NCI-H2196 (cell line): ENCODE measurements around the gene NFIA.

ENCODE experiments used
- DNase-seq: peaks from one replicate; lab custom pipeline; 2025; ENCODE audit not compliant: unreplicated experiment; lab: John Stamatoyannopoulos, UW

NFIA gene

DNA sequence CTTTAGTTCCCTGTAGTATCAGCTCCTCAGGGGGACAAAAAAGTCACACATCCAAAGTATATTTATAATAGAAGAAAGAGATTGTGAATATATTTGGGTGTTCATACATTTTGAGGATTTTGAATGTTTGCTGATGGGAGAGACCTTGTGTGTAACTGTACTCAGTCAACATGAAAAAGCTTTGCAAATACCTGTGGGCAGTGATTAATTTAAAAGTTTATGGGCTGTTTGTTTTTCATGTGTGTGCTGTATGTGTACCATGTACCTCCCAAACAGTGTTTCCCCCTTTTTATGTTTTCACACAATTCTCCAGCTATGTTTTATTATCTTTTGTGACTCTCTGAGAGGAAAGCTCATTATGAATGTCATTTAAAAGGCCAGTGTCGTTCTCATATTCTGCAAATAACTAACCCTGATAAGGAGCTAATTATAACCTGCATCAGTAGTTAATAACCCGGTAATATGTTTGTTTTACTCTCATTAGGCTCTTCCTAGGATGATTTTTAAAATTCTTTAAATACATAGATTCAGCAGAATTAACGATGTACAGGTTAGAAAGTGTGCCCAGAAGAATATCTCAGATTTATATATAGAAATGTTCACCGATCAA is 271.5 kb downstream of the NFIA start:
- no peak for DNase-seq

DNA sequence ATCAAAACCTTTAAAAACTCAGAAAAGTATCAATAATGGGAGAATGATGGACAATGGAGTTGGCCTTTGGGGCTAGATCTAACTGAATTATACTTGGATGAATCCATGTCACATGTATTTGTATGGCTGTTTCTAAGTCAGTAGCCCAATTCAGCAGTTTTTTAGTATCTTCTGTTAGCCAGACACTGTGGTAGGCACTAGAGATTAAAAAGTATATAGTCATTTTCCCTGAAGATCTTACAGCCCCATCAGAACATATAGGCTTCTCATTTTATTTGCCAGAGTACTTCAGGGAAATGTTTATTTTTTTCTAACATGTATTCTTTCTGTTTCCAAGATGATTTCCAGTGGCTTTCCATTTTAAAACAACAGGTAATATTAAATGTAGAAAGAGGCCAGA is 273.7 kb downstream of the NFIA start:
- no peak for DNase-seq

DNA sequence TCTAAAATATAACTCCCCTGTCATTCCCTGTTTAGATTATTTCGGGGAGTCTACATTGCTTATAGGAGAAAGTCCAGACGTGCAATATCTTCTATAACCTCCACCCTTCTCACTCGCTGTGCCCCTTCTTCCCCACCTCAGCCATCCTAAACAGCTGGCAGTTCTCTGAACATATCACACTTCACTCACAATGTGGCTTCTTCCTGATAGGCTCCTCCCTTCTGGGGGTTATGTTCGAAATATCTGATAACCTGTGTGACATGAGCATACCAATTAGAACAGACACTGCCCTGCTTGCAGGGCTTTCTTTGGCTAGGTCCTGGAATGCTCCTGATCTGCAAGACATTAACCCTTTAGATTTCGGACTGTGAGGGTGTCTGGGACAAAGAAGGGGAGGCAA is 274.6 kb downstream of the NFIA start:
- DNase-seq: no peak

DNA sequence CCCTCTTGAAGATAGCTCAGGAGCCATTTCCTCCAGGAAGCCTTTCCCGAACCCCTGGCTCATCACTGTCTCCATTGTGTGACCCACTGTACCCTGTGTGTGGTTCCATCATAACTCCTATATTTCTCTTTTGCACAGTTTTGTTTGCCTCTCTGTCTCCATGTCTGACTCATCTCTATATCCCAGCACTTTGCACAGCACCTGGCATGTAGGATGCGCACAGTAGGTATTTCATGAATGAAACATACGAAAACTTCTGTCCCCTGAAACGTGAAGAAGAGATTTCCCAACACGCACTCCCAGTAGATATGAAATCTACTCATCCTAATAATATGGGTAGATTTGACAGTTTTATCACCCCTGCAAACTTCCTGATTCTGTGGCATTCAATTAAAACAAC is 275.2 kb downstream of the NFIA start:
- DNase-seq: no peak

DNA sequence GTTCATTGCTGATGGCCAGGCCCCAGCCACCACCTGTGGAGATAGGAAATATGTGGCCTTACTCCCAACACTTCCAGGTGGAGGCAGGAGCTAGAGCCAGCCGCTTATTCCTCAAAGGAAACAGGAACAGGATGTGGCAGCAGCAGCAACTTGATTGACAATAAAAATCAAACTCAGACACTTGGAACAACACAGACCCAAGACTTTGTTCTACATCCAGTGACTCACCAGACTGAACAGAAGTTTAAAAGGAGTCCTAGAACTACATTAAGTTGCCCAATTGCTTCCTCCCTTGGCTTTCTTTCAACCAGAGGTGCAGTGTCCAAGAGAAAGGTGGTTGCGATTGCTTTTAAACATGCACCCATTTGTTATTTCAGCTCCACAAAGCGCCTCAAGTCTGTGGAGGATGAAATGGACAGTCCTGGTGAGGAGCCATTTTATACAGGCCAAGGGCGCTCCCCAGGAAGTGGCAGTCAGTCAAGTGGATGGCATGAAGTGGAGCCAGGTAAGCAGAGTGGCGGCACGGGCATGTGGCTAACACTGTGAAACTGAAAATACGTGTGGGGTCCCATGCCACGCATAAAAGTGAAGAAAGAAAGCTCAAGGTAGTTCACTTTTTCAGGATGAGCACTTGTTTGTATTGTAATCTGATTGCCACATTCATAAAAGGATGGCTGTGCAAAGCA is 276.6 kb downstream of the NFIA start:
- no peak for DNase-seq

GRCh38 chr1:61361931-61362330 is 279.6 kb downstream of the NFIA start:
- no peak for DNase-seq

- no peak for DNase-seq
Measured at GRCh38 chr1:61362351-61362750, 280.0 kb downstream of the NFIA start.

DNA sequence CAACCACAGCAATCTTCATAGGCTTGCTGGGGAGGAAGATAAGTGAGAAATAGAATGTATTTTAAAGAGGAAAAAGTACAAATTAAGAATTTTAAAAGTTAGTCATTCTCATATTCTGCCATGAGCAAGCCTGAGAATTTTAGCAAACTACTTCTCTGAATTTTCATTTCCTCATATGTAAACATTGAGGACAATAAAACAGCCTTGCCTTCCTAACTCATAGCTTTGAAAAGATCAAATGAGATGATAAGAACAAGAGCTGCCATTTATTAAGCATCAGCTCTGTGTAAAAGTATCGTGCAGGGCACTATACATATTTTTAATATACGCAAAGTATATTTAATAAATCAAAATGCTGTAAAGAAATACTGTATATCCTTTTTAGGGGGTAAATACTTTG is 286.0 kb downstream of the NFIA start:
- DNase-seq: no peak

GRCh38 chr1:61368876-61369275 is 286.5 kb downstream of the NFIA start:
- no peak for DNase-seq

DNA sequence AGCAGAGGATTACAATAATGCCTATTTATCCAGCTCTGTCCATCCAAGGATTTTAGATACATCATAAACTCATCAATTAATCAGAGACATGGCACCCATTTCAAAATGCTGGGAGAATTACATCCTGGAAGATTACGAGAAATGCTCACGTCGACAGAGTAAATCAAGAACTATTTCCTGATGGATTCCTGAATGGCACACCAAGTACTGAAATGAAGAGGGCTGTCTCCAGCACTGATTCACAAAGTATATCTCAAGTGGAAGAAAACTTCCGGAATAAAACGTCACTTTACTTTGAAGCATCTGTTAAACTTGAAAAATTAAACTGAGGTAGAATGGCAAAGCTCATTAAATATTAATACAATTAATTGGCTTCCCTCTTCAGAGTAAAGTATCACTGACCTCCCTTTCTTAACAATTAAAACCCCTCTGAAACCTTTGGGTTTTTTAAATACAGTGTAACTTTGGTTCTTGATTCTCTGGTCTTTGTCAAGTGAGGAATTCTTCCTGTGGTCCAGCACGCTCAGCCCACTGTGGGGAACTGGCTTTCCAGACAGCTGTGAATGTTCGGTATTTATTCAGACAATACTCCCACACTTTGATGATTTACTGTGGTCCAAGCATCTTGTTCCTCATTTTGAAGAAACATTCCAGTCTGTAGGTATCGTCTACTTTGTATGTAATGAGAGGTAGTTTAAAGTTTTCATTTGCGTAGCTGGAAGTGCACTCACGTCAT is 288.0 kb downstream of the NFIA start:
- no peak for DNase-seq

- DNase-seq: no peak
Measured at GRCh38 chr1:61370913-61371279, 288.5 kb downstream of the NFIA start.

DNA sequence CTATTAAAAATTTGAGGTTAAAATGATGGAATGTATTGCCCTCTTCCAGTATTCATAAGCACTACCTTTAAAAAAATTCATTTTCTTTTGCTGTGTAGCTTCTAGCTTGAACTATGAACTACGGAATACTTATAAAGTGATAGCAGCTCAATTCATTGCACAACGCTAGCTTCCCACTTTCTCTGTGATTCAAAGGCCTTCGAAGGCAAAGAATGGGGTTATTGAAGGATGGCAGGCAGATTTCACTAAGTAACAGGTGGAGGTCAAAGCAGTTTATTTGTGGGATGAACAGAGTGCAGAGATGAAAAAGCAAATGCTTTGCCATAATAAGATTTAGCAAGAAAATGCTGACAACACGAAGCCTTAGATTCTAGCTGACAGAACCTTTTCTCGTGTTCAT is 290.6 kb downstream of the NFIA start:
- no peak for DNase-seq

DNA sequence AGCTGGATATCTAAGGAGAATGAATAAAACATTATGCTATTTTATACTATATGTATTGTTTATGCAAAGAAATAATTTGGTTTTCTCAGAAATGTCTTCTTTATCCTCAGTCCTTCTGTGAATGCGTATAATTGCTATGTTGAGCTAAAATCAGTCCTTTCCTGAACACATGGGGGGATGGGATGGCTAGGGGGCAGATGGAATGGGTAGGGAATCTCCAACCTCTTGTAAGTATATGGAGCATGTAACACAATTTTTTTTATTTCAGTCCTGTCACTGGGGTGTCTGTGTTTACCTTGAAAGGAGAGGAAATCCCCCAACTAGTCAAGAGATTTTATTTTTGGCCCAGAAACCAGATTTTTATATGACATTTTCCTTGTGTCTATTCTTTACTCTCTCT is 291.8 kb downstream of the NFIA start:
- DNase-seq: no peak

DNA sequence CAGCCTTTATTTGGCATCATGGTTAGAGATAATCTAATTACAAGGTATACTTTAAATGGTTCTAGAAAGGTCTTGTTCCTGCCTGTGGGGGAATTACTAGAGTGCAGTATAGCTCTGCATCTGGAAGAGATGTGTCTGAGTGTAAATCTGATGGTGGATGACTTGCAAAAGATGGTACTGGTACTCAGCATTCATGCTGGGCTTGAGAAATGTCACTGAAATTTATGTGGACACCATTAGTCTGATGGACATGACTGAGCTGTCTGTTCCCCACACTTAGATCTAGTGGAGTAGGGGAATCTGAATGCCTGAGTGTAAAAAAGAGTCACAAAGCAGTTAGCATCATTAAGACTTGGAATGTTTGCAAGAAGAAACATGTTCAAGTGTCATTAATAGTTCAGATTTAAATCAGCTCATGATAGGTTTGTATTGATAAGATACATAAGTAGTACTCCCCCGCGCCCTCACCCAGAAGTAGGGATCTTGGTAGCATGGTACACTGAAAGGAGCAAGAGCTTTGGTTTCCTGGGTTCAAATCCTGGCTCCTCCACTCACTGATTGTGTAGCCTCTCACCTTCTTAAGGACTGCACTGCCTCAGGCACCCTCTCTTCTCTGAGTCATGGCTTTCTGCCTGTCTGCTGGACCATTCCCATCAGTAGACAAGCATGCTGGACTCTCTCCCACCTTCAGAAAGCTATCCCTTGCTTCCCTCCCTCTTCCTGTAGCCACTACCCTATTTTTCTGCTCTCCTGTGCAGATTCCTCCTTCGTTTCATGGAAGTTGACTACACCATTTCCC is 292.9 kb downstream of the NFIA start:
- no peak for DNase-seq

DNA sequence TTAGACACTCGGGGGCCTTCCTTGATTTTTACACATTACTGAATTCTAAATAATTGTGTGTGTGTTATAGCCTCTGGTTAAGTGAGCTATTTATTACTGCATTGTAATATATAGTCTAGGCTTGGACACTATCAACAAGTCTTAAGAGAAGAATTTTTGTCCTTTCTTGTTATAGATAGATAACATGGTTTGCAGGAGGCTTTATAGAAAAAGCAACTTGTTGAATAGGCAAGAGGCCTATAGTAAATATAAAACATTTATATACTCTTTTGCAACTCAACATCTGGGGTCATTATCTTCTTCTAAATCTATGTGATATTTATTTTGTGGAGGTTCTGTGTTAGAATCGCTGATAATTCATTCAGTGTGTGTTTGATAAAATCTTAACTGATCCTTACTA is 293.8 kb downstream of the NFIA start:
- DNase-seq: no peak

- DNase-seq: no peak
Measured at GRCh38 chr1:61377242-61377958, 295.0 kb downstream of the NFIA start.

DNA sequence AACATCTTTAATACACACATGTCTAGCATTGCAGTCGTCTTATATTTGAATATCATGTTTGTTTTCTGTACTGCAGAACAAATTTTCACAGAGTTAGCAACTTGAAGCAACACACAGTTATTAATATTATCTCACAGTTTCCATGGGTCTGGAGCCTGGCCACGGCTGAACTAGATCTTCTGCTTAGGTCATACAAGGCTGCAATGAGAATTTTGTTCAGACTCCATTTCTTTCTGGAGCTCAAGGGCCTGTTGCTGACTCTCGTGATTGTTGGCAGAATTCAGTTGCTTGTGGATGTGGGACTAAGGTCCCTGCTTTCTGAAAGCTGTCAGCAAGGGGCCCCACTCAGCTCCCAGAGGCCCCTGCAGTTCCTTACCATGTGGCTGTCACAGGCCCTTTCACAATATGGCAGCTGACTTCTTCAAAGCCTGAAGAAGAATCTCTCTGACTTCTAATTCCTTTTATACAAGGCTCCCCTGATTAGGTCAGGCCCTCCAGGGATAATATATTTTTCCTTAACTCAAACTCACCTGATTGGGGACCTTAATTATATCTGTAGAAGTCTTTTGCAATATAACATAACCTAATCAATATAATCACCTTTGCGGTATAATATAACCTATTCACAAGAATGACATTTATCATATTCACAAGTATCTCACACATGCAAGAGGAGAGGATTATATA is 296.3 kb downstream of the NFIA start:
- DNase-seq: no peak

DNA sequence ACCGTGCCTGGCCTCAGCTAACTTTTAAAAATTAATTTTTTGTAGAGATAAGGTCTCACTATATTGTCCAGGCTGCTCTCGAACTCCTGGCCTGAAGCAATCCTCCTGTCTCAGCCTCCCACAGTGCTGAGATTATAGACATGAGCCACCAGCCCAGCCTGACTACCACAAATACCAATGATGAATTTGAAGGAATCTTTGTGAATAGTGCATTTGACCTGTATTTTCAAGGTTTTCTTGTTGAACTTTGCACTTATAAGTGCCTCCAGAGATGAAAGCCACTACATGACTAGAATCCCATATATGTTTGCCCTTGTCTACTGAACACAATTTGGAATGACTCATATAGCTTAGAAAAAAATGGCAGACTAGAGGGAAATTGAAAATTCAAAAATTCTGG is 297.3 kb downstream of the NFIA start:
- no peak for DNase-seq

DNA sequence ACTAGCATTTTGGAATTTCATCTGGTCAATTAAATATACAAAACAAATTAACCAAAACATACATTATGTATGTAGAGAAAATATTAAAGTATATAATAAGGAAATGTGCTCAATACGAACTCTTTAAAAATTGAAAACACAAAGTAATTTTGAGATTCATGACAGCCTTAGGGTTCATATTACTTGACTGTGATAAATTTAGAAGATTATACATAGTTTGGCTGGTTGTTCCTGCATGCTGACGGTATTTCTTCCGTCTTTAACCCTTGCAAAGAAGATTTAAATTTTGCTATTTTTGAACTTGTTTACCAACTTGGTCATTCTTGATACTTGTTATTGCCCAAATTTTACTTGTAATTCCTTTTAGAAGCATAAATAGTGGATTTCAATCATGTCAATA is 298.2 kb downstream of the NFIA start:
- DNase-seq: no peak

DNA sequence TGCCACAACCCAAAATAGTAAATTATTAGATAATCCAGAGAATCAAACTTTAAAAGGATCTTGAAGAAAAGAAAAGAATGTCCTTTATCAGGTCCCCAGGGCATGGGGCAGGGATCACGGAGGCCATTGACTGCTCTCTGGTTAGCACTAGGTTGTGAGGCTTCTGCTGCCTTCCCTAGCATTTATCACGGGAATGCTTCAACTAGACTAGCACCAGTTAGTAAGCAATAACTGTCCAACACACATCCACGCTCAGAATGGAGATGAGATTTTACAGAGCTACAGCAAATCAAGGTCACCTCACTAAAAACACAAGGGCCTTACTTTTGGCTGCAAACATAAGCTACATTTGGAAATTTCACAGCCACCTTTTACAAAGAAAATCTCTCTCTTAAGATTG is 304.0 kb downstream of the NFIA start:
- no peak for DNase-seq

DNA sequence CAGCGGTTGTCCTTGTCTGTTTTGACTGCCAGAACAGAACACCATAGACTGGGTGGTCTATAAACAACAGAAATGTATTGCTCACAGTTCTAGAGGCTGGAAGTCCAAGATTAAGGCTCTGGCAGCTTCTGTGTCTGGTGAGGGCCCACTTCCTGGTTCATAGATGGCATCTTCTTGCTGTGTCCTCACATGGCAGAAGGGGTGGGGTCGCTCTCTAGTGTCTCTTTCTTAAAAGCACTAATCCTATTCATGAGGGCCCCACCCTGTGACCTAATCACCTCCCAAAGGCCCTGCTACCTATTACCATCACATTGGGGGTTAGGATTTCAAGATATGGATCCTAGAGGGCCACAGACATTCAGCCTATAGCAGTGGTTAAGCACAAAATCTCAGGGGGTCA is 304.4 kb downstream of the NFIA start:
- no peak for DNase-seq
